Body of pancreas (tissue), 4 donors: ENCODE results near the gene MYL11. TPM values are rescaled to one million over a fixed set of nuclear protein-coding genes. Genes with fewer than 3 reads are reported as not detected.
A peak's percentile ranks its signal among the peaks of the same experiment; 100 is the strongest.

Experiments used
- ATAC-seq: fragments of 150-250 bp; one replicate; pipeline ENCODE4 v1.9.1; 2016
- DNase-seq, 4 donors: peaks; one replicate each; pipeline ENCODE4 v3.0.0-alpha.2; 2019
- H3K27ac ChIP-seq, 4 donors: fragments of 200-600 bp; sonication (generic); 1 replicate in 3 of 4; 2 replicates in 1 of 4; pipeline versions ENCODE4 v1.5.1 to v1.6.1; 2016 to 2019; ENCODE audit warnings: mild to moderate bottlenecking in 1 of 4, mixed read lengths in 1 of 4, moderate library complexity in 1 of 4
- H3K27me3 ChIP-seq, 2 donors: fragments of 200-600 bp; sonication (generic); one replicate each; pipeline ENCODE4 v1.6.0; 2016; ENCODE audit warnings: mild to moderate bottlenecking in 1 of 2
- H3K36me3 ChIP-seq, 2 donors: fragments of 200-600 bp; sonication (generic); replicated peaks in 1 of 2; 2 replicates each; pipeline ENCODE4 v1.5.1; 2016; ENCODE audit warnings: low read depth in 2 of 2; ENCODE audit not compliant: insufficient read depth in 1 of 2
- H3K4me1 ChIP-seq: fragments of 200-600 bp; sonication (generic); one replicate; pipeline ENCODE4 v1.6.0; 2016
- H3K4me3 ChIP-seq, 2 donors: fragments of 200-600 bp; sonication (generic); 1 replicate in 1 of 2; 2 replicates in 1 of 2; pipeline ENCODE4 v1.5.1; 2016 to 2019
- H3K9me3 ChIP-seq, 3 donors: fragments of 200-600 bp; sonication (generic); 1 replicate in 2 of 3; 2 replicates in 1 of 3; pipeline ENCODE4 v1.5.1; 2016
- POLR2A ChIP-seq, 3 donors: fragments of 450-650 bp; IDR thresholded peaks; one replicate each; pipeline ENCODE4 v1.6.1; 2016; ENCODE audit warnings: antibody characterized with exemption in 3 of 3, mild to moderate bottlenecking in 2 of 3
- WGBS, 2 donors: methylation state at CpG; one replicate each; pipeline ENCODE4 v1.1.5; 2017; 5-methylcytosine and 5-hydroxymethylcytosine counted together
- intact Hi-C: fragments of 100-400 bp; cut with DNase I; formaldehyde crosslinking; loops from one replicate; pipeline ENCODE4 v1.15.1; 2023
- total RNA-seq, 2 donors: library from RNA; depleted of rRNA; stranded (reverse); fragments of >200 nt; gene quantifications; one replicate each; pipeline ENCODE4 v1.1.0, GENCODE V29; 2016
- TF ChIP-seq, protein P1 (sequence below), 7 experiments: fragments of 450-650 bp in 4 of 7; fragments of 200-600 bp in 3 of 7; sonication (generic) in 3 of 7; IDR thresholded peaks; one replicate each; pipeline ENCODE4 v1.5.1; 2016 to 2019; ENCODE audit warnings: antibody characterized with exemption in 7 of 7

Gene MYL11
- total RNA-seq, 2 donors from 2014 or later, result not detected

DNA sequence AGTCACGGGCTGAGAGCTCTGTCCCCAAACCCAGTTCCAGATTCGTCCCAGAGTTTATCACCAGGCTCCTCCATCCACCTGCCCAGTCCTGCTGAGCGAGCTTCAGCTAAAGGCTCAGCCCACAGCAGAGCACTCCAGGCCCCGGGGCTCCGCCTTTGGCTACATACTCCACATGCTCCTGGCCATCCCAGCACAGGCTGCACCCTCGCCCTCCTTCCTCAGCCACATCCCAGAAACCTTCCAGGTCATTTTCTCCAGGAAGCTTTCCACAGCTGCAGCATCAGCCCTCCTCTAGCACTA is 14.8 kb upstream of the MYL11 start:
- Histone ChIP-seq H3K4me1 (peaks cover 18% of the 10 kb centered on the region), H3K36me3 (peaks cover 0 to 5% of the 10 kb centered on the region in 2 donors), H3K27ac (no peak overlapping the region), H3K4me3 (no peak overlapping the region), H3K27me3 (no peaks in the 10 kb centered on the region), H3K9me3 (no peaks in the 10 kb centered on the region)
- DNase-seq, result no peak
- TF ChIP-seq, protein P1, sequence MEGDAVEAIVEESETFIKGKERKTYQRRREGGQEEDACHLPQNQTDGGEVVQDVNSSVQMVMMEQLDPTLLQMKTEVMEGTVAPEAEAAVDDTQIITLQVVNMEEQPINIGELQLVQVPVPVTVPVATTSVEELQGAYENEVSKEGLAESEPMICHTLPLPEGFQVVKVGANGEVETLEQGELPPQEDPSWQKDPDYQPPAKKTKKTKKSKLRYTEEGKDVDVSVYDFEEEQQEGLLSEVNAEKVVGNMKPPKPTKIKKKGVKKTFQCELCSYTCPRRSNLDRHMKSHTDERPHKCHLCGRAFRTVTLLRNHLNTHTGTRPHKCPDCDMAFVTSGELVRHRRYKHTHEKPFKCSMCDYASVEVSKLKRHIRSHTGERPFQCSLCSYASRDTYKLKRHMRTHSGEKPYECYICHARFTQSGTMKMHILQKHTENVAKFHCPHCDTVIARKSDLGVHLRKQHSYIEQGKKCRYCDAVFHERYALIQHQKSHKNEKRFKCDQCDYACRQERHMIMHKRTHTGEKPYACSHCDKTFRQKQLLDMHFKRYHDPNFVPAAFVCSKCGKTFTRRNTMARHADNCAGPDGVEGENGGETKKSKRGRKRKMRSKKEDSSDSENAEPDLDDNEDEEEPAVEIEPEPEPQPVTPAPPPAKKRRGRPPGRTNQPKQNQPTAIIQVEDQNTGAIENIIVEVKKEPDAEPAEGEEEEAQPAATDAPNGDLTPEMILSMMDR (IDR thresholded peaks at IDR 0.05), result no peak
- no peak for TF ChIP-seq POLR2A (IDR thresholded peaks at IDR 0.05)
- intact Hi-C loops, result no loop called here
- no peak for ATAC-seq
- WGBS, 2 donors, result 77 to 88% methylated on average over 5 to 6 of the region's 6 CpGs

- 94 to 96% methylated on average over 7 of the region's 7 CpGs for WGBS, 2 donors
- H3K36me3 ChIP-seq, result peaks cover 0 to 5% of the 10 kb centered on the region in 2 donors
- TF ChIP-seq, protein P1 (IDR thresholded peaks at IDR 0.05), result no peak
- TF ChIP-seq POLR2A (IDR thresholded peaks at IDR 0.05), result no peak
- H3K4me1 ChIP-seq, result peaks cover 10% of the 10 kb centered on the region
- no peak for DNase-seq
- ATAC-seq, result no peak
- no peaks in the 10 kb centered on the region for H3K9me3 ChIP-seq
- intact Hi-C loops, result no loop called here
- H3K27me3 ChIP-seq, result no peaks in the 10 kb centered on the region
- H3K27ac ChIP-seq, result no peak overlapping the region
- H3K4me3 ChIP-seq, result no peak overlapping the region
Observed at GRCh38 chr16:30361180-30361579, 13.4 kb upstream of the MYL11 start.

GRCh38 chr16:30365200-30365599 is 9.4 kb upstream of the MYL11 start:
- no peak overlapping the region for H3K27ac ChIP-seq
- TF ChIP-seq, protein P1 (IDR thresholded peaks at IDR 0.05), result no peak
- TF ChIP-seq POLR2A (IDR thresholded peaks at IDR 0.05), result no peak
- intact Hi-C loops, result no loop called here
- H3K9me3 ChIP-seq, result no peaks in the 10 kb centered on the region
- DNase-seq, result no peak
- no peak overlapping the region for H3K4me3 ChIP-seq
- WGBS, 2 donors, result 90 to 92% methylated on average over 6 to 10 of the region's 10 CpGs
- no peaks in the 10 kb centered on the region for H3K27me3 ChIP-seq
- peaks cover 27% of the 10 kb centered on the region for H3K4me1 ChIP-seq
- H3K36me3 ChIP-seq, result no peaks in the 10 kb centered on the region
- ATAC-seq, result no peak

DNA sequence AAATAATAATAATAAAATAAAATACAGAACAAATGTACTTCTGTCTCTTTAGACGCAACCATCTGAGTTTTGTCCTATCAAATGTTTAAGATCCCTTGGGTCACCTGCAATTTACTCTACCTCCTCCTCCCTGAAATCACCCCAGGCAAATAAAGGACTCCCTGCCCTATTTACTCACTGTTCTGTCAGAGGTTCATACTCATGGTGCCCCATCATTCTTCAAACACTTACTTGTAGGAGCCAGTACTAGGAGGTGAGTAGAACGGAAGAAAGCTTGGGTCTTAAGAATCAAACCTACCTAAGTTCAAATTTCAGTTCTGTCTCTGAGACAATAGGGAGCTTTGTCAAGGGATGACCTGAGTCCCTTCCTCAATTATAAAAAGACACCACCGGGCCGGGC is 8.1 kb upstream of the MYL11 start:
- peaks cover 33% of the 10 kb centered on the region for H3K4me1 ChIP-seq
- ATAC-seq, result no peak
- intact Hi-C loops, result no loop called here
- no peak for DNase-seq
- TF ChIP-seq POLR2A (IDR thresholded peaks at IDR 0.05), result no peak
- TF ChIP-seq, protein P1 (IDR thresholded peaks at IDR 0.05), result no peak
- 82 to 94% methylated on average over 4 of the region's 4 CpGs for WGBS, 2 donors
- no peaks in the 10 kb centered on the region for H3K36me3 ChIP-seq
- no peak overlapping the region for H3K4me3 ChIP-seq
- no peak overlapping the region for H3K27ac ChIP-seq
- no peaks in the 10 kb centered on the region for H3K27me3 ChIP-seq
- H3K9me3 ChIP-seq, result no peaks in the 10 kb centered on the region

DNA sequence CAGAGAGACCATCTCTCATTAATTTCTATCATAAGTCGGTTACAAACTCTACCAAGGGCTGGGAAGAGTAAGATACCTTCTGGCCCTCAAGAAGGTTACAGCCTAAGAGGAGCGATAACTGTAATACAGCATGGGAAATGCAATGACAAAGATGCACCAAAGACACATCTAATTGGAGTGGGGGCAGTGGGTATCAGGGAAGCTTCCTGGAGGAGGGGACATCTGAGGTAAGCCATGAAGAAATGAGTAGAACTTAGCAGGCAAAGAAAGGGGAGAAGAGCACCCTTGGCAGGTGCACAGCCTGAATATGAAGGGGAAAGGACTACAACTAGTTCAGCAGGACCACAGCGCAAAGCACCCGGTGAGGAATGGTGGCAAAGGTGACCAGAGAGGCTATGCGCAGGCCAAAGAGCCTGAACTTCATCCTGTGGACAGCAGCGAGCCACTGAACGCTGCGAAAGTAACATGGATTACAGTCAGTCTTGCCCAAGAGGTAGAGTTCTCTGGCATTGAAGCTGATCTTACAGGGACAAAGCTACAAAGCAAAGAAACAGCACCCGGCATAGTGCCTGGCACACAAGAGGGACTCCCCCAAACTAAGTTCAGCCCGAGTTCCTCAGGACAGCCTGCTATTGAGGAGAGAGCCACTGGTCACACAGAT is 7.1 kb upstream of the MYL11 start:
- whole genome bisulfite sequencing, 2 donors, result 44 to 53% methylated on average over 10 of the region's 10 CpGs
- Histone ChIP-seq H3K9me3 (no peaks in the 10 kb centered on the region), H3K4me3 (no peak overlapping the region), H3K27me3 (no peaks in the 10 kb centered on the region), H3K36me3 (no peaks in the 10 kb centered on the region), H3K27ac (peak overlapping the region in 3 of 4 donors; percentile 67 to 76 (median 74)), H3K4me1 (peaks cover 43% of the 10 kb centered on the region)
- intact Hi-C loops, result no loop called here
- no peak for DNase-seq
- no peak for ATAC-seq
- TF ChIP-seq POLR2A (IDR thresholded peaks at IDR 0.05), result no peak
- TF ChIP-seq, protein P1 (IDR thresholded peaks at IDR 0.05), result no peak
